ENCODE data around the gene TTC4. TPM values are rescaled to one million over a fixed set of nuclear protein-coding genes. Genes with fewer than 3 reads are reported as not detected.

The TTC4 gene
- total RNA-seq, 3 donors from 2014 or later (not counting 1 experiment from before 2014, with no cell fraction given) = 7.8 to 13.6 (median 10.0) TPM

DNA sequence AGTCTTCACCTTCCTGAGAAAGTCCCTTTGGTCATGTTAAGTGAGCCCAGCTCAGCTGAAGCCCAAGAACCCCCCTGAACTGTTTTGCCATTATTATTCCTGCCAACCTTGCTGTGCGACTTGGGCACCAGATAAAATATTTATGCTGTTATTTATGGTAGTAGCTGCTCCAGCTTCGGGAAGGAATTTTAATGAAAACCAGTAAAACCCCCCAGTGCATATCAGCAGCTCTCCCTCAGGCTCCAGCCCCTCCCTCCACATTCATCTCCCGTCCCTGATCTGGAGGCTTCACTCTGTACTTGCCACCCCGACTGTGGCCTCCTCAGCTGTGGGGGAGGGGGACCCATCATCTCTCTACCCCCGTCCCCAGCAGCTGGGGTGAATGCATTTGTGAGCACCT is 72.8 kb downstream of the TTC4 start:
- H3K4me3 ChIP-seq (ENCODE audit: low read length) = no peak overlapping the region
- H3K4me1 Mint-ChIP-seq = peaks cover 38 to 47% of the 10 kb centered on the region in 2 donors
- H3K4me3 Mint-ChIP-seq = no peak overlapping the region
- peaks cover 49% of the 10 kb centered on the region for H3K36me3 ChIP-seq (ENCODE audit: control insufficient read depth, insufficient read depth, low read length)
- no peak for DNase-seq
- intact Hi-C loops (cut with micrococcal nuclease) = no loop called here
- H3K36me3 Mint-ChIP-seq = no peaks in the 10 kb centered on the region
- no peak for ATAC-seq
- WGBS (ENCODE audit: insufficient coverage) = 100% methylated on average over 4 of the region's 5 CpGs
- H3K27me3 ChIP-seq (ENCODE audit: control insufficient read depth, insufficient read depth, low read length) = no peaks in the 10 kb centered on the region
- H3K27ac Mint-ChIP-seq = peak overlapping the region in 1 of 2 donors; percentile 32
- no peaks in the 10 kb centered on the region for H3K27me3 Mint-ChIP-seq (ENCODE audit: low read depth in 2 of 2)
- no peaks in the 10 kb centered on the region for H3K4me1 ChIP-seq (ENCODE audit: control insufficient read depth, insufficient read depth, low read length)
- H3K27ac ChIP-seq (ENCODE audit: low read length) = no peak overlapping the region
- TF ChIP-seq, protein P1, sequence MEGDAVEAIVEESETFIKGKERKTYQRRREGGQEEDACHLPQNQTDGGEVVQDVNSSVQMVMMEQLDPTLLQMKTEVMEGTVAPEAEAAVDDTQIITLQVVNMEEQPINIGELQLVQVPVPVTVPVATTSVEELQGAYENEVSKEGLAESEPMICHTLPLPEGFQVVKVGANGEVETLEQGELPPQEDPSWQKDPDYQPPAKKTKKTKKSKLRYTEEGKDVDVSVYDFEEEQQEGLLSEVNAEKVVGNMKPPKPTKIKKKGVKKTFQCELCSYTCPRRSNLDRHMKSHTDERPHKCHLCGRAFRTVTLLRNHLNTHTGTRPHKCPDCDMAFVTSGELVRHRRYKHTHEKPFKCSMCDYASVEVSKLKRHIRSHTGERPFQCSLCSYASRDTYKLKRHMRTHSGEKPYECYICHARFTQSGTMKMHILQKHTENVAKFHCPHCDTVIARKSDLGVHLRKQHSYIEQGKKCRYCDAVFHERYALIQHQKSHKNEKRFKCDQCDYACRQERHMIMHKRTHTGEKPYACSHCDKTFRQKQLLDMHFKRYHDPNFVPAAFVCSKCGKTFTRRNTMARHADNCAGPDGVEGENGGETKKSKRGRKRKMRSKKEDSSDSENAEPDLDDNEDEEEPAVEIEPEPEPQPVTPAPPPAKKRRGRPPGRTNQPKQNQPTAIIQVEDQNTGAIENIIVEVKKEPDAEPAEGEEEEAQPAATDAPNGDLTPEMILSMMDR (IDR thresholded peaks at IDR 0.05) = no peak
- no peaks in the 10 kb centered on the region for H3K9me3 Mint-ChIP-seq
- peaks cover 6% of the 10 kb centered on the region for H3K9me3 ChIP-seq (ENCODE audit: control insufficient read depth, insufficient read depth, low read length)

GRCh38 chr1:54791880-54792522 is 76.3 kb downstream of the TTC4 start:
- intact Hi-C loops (cut with micrococcal nuclease) = no loop called here
- 97% methylated on average over 13 of the region's 13 CpGs for WGBS (ENCODE audit: insufficient coverage)

More at GRCh38 chr1:54791880-54792522, 76.3 kb downstream of the TTC4 start:
- TF ChIP-seq, protein P1 (IDR thresholded peaks at IDR 0.05) = peak; percentile 48
- peaks cover 30% of the 10 kb centered on the region for H3K36me3 ChIP-seq (ENCODE audit: control insufficient read depth, insufficient read depth, low read length)
- DNase-seq (peak in 1 of 2 donors; percentile 47), ATAC-seq (no peak)
- H3K4me1 Mint-ChIP-seq = peaks cover 66 to 71% of the 10 kb centered on the region in 2 donors
- H3K27me3 ChIP-seq (ENCODE audit: control insufficient read depth, insufficient read depth, low read length) = no peaks in the 10 kb centered on the region
- no peaks in the 10 kb centered on the region for H3K27me3 Mint-ChIP-seq (ENCODE audit: low read depth in 2 of 2)
- H3K9me3 Mint-ChIP-seq = no peaks in the 10 kb centered on the region
- H3K4me3 ChIP-seq (ENCODE audit: low read length) = no peak overlapping the region
- no peak overlapping the region for H3K4me3 Mint-ChIP-seq
- peaks cover 6% of the 10 kb centered on the region for H3K9me3 ChIP-seq (ENCODE audit: control insufficient read depth, insufficient read depth, low read length)
- no peaks in the 10 kb centered on the region for H3K4me1 ChIP-seq (ENCODE audit: control insufficient read depth, insufficient read depth, low read length)
- H3K36me3 Mint-ChIP-seq = no peaks in the 10 kb centered on the region
- no peak overlapping the region for H3K27ac ChIP-seq (ENCODE audit: low read length)
- peak overlapping the region; percentile 54 to 60 for H3K27ac Mint-ChIP-seq

Other genes with a start within 250 kb of the TTC4 start
- 1 to 10 TPM in 1 of 3 donors, under 1 TPM in 2; 0.61 to 1.2 (median 0.85) TPM for gene ACOT11, start 167.6 kb upstream of the TTC4 start, total RNA-seq
- not detected for gene FAM151A, start 92.3 kb upstream of the TTC4 start, total RNA-seq
- under 1 TPM; 0.16 to 0.88 (median 0.33) TPM for gene MROH7, start 74.1 kb upstream of the TTC4 start, total RNA-seq
- gene PARS2, start 48.7 kb downstream of the TTC4 start, total RNA-seq = 1 to 10 TPM in 1 of 3 donors, under 1 TPM in 2; 0.95 to 1.4 (median 0.96) TPM
- gene TTC22, start 85.5 kb downstream of the TTC4 start, total RNA-seq = 10 to 100 TPM; 17.8 to 30.8 (median 26.5) TPM
- 10 to 100 TPM in 2 of 3 donors, 1 to 10 TPM in 1; 8.7 to 17.2 (median 10.4) TPM for gene DHCR24, start 171.3 kb downstream of the TTC4 start, total RNA-seq

All from natural killer cell (primary cell).